GM19397 (cell line): ENCODE data around the gene NT5C2.
"Not testable (repeated sequence)": the region's sequence is repeated elsewhere in the genome, so short reads cannot be mapped to it uniquely, and the experiment has no call there.

Experiments used
- ATAC-seq: cut with Tn5 transposase; IDR thresholded peaks from one replicate; pipeline ENCODE4 v1.9.1; 2021; ENCODE audit warnings: mild to moderate bottlenecking, moderate library complexity; ENCODE audit not compliant: unreplicated experiment

The NT5C2 gene

GRCh38 chr10:103193107-103193819 is at the start of gene NT5C2:
Gene NT5C2, minus strand, starts transcription at chr10:103193272. Its CDS starts 18,314 bp downstream, at chr10:103174958.
- ATAC-seq, result peak; percentile 75

DNA sequence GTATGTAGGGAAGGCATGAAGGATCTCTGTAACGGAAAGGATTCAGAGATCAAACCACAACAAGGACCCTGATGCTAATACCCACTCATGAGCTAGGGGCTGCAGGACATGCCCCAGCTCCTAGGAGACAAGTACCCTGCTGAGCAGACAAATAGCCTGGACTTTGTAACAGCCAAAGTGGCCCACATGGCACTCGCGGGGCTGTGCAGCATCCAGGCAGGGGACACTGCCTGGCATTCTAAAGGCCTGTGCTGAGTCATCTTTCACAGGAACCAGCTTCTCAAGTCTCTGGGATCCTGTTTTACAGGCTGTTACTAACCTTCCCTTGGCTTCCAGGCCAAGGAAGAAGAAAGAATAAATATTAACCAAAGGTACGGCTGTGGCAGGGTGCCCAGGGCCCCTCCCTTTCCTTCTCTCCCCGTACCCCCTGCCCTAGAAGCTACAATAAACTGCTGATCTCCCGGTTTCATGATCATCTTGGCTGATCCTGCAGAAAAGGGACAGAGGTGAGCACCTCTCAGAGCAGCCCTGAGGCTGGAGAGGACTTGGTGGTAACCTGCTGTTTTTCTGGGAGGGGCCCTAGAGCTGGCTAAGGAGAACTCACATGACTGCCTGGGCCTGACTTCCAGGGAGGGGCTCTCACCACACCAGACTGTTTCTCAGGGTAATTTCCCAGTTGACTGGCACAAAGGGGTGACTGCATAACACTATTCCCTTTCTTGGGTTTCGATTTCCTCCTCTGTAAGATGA is 48.4 kb upstream of the NT5C2 start:
- no peak for ATAC-seq

- no peak for ATAC-seq
Measured at GRCh38 chr10:103238506-103239252, 45.6 kb upstream of the NT5C2 start.

GRCh38 chr10:103235775-103236174 is 42.7 kb upstream of the NT5C2 start:
- no peak for ATAC-seq

GRCh38 chr10:103232772-103233488 is 39.9 kb upstream of the NT5C2 start:
- no peak for ATAC-seq

DNA sequence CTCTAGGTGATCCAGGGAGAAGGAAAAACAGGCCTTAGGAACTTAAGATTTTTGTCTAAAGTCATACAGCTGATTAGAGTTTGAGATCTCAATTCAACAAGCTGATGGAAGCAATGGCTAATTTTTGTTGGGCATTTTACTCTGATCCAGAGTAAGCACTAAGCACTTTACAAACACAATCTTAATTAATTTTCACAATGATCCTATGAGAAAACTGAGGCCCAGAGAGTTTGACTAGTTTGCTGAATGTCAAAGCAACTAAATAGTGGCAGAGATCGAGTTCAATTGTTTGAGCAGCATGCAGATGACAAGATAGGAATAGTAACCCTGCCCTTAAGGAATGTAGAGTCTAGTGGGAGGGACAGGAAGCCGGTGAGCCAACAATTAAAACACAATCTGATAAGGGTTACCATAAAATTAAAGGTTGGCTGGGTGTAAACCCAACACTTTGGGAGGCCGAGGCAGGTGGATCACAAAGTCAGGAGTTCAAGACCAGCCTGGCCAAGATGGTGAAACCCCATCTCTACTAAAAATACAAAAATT is 39.1 kb upstream of the NT5C2 start:
- no peak for ATAC-seq

DNA sequence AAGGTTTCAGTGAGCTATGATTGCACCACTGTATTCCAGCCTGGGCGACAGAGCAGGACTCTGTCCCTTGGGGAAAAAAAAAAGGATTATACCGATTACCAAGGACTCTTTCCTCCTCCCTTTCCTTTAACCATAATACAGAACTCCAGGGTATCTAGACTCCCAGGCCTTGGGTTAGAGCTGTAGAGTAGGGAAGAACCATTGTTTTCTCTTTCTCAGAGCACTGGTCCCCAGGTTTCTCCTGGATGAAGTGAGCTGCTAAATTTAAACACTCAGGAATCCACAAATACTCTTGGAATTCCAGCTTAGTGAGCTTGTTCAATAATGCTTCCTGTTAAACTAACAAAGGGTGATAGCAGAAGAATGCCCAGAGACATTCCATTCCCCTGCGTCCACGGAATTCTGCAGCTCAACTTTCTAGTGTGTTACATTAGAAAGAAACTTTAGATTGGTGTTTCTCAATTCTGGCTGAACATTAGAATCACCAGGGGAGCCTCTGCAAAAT is 38.0 kb upstream of the NT5C2 start:
- ATAC-seq, result no peak

DNA sequence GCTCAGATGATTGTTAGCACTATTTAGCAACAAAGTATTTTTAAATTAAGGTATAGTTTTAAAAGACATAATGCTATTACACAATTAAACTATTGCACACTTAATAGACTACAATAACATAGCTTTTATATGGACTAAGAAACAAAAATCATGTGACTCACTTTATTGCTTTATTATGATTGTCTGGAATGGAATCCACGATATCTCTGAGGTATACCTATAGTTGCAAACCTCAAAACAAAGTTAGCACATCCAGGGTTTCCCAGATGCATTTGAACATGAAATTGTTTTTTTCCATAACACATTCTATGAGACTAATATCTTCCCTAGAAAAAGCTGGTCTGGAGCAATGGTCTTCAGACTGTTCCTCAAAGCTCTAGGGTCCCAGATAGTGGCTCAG is 34.3 kb upstream of the NT5C2 start:
- no peak for ATAC-seq

- ATAC-seq, result no peak
Measured at GRCh38 chr10:103225939-103226338, 32.9 kb upstream of the NT5C2 start.

DNA sequence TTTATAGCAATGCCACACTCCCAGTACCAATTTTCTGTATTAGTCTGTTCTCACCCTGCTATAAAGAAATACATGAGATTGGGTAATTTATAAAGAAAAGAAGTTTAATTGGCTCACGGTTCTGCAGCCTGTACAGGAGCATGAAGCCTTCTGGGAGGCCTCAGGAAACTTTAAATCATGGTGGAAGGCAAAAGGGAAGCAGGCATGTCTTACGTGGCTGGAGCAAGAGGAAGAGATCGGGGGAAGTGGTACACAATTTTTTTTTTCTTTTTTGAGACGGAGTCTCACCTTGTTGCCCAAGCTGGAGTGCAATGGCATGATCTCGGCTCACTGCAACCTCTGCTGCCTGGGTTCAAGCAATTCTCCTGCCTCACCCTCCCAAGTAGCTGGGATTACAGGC is 31.6 kb upstream of the NT5C2 start:
- not testable (repeated sequence) for ATAC-seq

GRCh38 chr10:103224133-103224532 is 31.1 kb upstream of the NT5C2 start:
- no peak for ATAC-seq

DNA sequence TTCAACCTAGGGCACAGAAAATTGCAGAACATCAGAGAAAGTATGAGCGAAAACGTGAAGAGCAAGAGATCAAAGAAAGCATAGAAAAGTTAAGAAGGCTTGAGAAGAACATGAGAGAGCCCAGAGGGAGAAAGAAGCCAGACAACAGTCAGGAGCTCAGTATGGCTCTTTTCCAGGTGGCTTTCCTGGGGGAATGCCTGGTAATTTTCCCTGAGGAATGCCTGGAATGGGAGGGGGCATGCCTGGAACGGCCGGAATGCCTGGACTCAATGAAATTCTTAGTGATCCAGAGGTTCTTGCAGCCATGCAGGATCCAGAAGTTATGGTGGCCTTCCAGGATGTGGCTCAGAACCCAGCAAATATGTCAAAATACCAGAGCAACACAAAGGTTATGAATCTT is 23.3 kb upstream of the NT5C2 start:
- not testable (repeated sequence) for ATAC-seq

DNA sequence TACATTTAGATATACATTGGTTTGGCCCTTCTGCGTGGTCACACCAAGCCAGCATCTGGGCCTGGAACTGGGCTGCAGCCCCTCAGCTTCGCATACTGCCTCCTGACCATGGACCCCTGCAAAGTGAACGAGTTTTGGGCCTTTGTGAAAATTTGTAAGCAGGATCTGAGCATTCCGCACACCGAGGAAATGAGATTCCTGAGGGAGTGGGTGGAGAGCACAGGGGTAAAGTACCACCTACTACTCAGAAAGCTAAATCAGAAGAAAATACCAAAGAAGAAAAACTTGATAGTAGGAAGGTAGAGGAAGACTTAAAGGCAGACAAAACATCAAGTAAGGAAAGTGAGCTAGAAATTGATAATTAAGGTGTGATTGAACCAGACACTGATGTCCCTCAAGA is 22.5 kb upstream of the NT5C2 start:
- ATAC-seq, result no peak

DNA sequence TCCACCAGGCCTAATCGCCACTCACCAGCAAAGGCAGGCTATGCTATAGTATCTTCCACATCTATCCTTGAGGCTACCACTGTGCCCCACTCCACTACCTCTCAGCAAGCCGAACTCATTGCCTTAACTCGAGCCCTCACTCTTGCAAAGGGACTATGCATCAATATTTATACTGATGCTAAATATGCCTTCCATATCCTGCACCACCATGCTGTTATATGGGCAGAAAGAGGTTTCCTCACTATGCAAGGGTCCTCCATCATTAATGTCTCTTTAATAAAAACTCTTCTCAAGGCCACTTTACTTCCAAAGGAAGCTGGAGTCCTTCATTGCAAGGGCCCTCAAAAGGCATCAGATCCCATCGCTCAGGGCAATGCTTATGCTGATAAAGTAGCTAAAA is 17.2 kb upstream of the NT5C2 start:
- ATAC-seq, result not testable (repeated sequence)

DNA sequence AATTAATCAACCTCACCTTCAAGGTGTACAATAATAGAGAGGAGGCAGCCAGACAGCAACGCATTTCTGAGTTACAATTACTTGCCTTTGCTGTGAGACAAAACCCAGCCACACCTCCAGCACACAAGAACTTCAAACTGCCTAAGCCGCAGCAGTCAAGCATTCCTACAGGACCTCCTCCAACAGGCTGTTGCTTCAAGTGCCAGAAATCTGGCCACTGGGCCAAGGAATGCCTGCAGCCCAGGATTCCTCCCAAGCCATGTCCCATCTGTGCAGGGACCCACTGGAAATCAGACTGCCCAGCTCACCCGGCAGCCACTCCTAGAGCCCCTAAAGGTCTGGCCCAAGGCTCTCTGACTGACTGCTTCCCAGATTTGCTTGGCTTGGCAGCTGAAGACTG is 14.6 kb upstream of the NT5C2 start:
- ATAC-seq, result not testable (repeated sequence)

DNA sequence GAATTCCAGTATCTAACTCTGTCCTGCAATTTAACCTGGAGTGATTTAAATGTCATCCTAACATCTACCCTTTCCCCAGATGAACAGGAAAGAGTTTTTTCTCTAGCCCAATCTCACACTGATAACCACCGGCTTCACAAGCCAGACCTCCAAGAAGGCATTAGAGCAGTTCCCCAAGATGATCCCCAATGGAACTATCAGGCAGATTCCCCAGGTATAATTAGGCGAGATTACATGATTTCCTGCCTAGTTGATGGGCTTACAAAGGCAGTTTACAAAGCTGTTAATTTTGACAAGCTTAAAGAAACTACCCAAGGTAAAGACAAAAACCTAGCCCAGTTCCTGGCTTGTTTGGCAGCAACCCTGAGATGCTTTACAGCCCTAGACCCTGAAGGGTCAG is 14.1 kb upstream of the NT5C2 start:
- no peak for ATAC-seq

GRCh38 chr10:103206715-103207114 is 13.6 kb upstream of the NT5C2 start:
- not testable (repeated sequence) for ATAC-seq

GRCh38 chr10:103205401-103205800 is 12.3 kb upstream of the NT5C2 start:
- ATAC-seq, result not testable (repeated sequence)

DNA sequence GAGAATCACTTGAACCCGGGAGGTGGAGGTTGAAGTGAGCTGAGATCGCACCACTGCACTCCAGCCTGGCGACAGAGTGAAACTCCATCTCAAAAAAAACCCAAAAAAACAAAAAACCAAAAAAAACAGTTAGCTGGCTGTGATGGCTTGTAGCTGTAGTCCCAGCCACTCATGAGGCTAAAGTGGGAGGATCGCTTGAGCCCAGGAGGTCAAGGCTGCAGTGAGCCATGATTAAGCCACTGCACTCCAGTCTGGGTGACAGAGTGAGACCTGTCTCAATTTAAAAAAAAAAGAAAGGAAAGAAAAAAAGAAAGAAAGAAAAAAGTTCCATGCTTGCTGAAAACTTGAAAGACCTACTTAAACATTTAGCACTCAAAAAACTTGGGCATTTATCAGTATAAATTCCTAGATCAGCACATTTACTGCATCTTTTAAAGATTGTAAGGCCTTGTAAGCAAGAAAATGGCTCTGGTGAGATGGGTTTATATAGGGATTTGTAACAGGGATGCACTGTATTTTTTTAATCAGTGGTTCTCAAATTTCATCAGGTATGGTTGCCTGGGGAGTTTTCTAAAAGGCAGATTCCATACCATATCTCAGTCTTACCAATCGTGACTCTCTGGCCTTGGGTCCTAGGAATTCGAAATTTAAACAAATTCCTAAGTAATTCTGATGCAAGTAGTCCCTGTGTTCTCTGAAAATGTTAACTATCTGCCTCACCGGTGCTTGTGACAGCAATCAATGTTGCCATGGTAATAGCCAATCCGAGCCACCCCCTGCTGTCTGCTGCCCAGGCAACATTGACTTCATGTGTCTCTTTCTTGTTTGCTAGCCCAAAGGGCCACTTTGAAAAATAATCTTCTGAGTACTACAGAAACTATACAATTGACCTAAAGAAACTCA is 11.5 kb upstream of the NT5C2 start:
- ATAC-seq, result no peak

GRCh38 chr10:103203466-103203865 is 10.4 kb upstream of the NT5C2 start:
- ATAC-seq, result no peak
